ENCODE measurements around the gene SLX9. TPM values are rescaled to one million over a fixed set of nuclear protein-coding genes. Genes with fewer than 3 reads are reported as not detected.

The SLX9 gene
- total RNA-seq, 1 experiment from 2014 or later: 77.2 TPM

DNA sequence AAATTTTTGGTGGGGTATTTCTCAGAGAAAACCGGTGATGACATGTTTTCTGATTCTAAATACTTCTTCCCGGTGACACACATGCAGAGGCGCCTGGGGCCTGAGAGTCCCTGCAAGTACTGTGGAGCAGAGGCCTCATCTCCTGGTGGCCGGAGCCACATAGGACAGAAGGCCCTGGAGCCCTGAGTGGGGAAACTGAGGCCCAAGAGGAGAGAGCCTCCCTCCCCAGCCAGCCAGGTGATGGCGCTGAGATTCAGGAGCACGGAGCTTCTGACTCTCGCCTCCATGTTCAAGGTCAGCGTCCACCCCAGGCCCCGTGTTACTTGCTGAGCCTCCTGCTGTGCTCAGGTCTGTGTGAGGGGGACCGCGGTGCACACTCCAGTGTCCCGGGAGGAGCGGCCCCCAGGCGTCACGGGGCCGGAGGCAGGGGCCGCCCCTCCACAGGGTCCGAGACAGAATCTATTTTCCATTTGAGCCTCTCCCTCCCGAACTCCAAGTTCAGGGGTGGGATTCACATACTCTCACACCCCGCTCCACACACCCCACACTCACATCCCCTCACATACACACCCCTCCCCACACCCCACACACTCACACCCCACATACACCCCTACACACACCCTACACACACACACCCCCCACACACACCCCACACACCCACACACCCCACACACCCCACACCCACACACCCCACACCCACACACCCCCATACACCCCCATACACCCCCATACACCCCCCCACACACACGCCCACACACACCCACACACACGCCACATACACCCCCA, 43.8 kb downstream of the SLX9 start:
- DNase-seq (ENCODE audit: low spot score): no peak
- CTCF ChIA-PET: interaction anchor here (1.0 to 2.5 kb wide), 6 partner anchors 11 to 155 kb away, joined by 3 to 13 read pairs (median 5); no protein-coding TSS in a partner anchor

DNA sequence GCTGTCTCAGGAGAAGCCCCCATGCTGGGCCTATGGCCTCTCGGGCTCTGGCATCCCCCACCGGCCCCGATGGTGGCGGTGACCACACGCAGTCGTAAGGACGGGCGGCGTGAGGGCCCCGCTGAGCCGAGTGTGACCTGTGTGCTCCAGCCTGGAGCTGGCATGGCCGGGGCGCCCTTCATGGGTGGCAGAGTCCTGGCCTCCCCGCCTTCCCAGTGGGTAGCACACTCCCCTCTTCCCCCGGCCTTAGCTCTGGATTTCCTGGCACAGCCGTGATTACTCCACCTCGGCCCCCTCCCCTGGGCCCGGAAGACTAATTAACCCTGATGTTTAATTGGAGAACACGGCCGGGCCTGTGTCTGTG, 44.6 kb downstream of the SLX9 start:
- no peak for ATAC-seq
- no peaks in the 10 kb centered on the region for H3K27me3 Mint-ChIP-seq (ENCODE audit: low read depth)
- CTCF ChIA-PET: interaction anchor here (0.6 to 2.5 kb wide), 10 partner anchors 8 to 208 kb away, joined by 3 to 14 read pairs (median 8); no protein-coding TSS in a partner anchor
- no peaks in the 10 kb centered on the region for H3K4me1 Mint-ChIP-seq
- POLR2A ChIA-PET: interaction anchor here (1.2 kb wide), 1 partner anchor 10 kb away, joined by 4 read pairs; no protein-coding TSS in a partner anchor
- H3K4me3 Mint-ChIP-seq: no peak overlapping the region
- H3K9me3 Mint-ChIP-seq: no peaks in the 10 kb centered on the region
- H3K27ac Mint-ChIP-seq: no peak overlapping the region
- DNase-seq (ENCODE audit: low spot score): no peak
- H3K36me3 Mint-ChIP-seq: no peaks in the 10 kb centered on the region
- TF ChIP-seq JUN (CRISPR knock-in tag; IDR thresholded peaks at IDR 0.05) (no peak), ZNF263 (CRISPR knock-in tag; IDR thresholded peaks at IDR 0.05; ENCODE audit: low read depth) (no peak), FOXP1 (CRISPR knock-in tag; IDR thresholded peaks at IDR 0.05; ENCODE audit: borderline replicate concordance) (no peak), ZNF396 (CRISPR knock-in tag; IDR thresholded peaks at IDR 0.05; ENCODE audit: borderline replicate concordance) (no peak), ZNF416 (CRISPR knock-in tag; IDR thresholded peaks at IDR 0.05) (no peak), ESRRA (CRISPR knock-in tag; IDR thresholded peaks at IDR 0.05; ENCODE audit: borderline replicate concordance) (no peak), CREB1 (CRISPR knock-in tag; IDR thresholded peaks at IDR 0.05) (no peak), OVOL2 (CRISPR knock-in tag; IDR thresholded peaks at IDR 0.05; ENCODE audit: borderline replicate concordance) (no peak), EMX1 (CRISPR knock-in tag; IDR thresholded peaks at IDR 0.05) (no peak), IRF2 (CRISPR knock-in tag; IDR thresholded peaks at IDR 0.05; ENCODE audit: borderline replicate concordance, low read depth) (no peak)
- TF ChIP-seq, protein P1, sequence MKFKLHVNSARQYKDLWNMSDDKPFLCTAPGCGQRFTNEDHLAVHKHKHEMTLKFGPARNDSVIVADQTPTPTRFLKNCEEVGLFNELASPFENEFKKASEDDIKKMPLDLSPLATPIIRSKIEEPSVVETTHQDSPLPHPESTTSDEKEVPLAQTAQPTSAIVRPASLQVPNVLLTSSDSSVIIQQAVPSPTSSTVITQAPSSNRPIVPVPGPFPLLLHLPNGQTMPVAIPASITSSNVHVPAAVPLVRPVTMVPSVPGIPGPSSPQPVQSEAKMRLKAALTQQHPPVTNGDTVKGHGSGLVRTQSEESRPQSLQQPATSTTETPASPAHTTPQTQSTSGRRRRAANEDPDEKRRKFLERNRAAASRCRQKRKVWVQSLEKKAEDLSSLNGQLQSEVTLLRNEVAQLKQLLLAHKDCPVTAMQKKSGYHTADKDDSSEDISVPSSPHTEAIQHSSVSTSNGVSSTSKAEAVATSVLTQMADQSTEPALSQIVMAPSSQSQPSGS (CRISPR knock-in tag; IDR thresholded peaks at IDR 0.05; ENCODE audit: borderline replicate concordance, low read depth): no peak
- TF ChIP-seq, protein P2, sequence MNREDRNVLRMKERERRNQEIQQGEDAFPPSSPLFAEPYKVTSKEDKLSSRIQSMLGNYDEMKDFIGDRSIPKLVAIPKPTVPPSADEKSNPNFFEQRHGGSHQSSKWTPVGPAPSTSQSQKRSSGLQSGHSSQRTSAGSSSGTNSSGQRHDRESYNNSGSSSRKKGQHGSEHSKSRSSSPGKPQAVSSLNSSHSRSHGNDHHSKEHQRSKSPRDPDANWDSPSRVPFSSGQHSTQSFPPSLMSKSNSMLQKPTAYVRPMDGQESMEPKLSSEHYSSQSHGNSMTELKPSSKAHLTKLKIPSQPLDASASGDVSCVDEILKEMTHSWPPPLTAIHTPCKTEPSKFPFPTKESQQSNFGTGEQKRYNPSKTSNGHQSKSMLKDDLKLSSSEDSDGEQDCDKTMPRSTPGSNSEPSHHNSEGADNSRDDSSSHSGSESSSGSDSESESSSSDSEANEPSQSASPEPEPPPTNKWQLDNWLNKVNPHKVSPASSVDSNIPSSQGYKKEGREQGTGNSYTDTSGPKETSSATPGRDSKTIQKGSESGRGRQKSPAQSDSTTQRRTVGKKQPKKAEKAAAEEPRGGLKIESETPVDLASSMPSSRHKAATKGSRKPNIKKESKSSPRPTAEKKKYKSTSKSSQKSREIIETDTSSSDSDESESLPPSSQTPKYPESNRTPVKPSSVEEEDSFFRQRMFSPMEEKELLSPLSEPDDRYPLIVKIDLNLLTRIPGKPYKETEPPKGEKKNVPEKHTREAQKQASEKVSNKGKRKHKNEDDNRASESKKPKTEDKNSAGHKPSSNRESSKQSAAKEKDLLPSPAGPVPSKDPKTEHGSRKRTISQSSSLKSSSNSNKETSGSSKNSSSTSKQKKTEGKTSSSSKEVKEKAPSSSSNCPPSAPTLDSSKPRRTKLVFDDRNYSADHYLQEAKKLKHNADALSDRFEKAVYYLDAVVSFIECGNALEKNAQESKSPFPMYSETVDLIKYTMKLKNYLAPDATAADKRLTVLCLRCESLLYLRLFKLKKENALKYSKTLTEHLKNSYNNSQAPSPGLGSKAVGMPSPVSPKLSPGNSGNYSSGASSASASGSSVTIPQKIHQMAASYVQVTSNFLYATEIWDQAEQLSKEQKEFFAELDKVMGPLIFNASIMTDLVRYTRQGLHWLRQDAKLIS (CRISPR knock-in tag; IDR thresholded peaks at IDR 0.05; ENCODE audit: borderline replicate concordance): no peak

More for the DNA sequence above, 43.8 kb downstream of the SLX9 start:
- Mint-ChIP-seq H3K4me3 (no peak overlapping the region), H3K36me3 (no peaks in the 10 kb centered on the region), H3K27ac (no peak overlapping the region), H3K4me1 (no peaks in the 10 kb centered on the region), H3K9me3 (no peaks in the 10 kb centered on the region), H3K27me3 (ENCODE audit: low read depth) (no peaks in the 10 kb centered on the region)
- POLR2A ChIA-PET: no interaction called here
- ATAC-seq: no peak
- TF ChIP-seq, protein P3, sequence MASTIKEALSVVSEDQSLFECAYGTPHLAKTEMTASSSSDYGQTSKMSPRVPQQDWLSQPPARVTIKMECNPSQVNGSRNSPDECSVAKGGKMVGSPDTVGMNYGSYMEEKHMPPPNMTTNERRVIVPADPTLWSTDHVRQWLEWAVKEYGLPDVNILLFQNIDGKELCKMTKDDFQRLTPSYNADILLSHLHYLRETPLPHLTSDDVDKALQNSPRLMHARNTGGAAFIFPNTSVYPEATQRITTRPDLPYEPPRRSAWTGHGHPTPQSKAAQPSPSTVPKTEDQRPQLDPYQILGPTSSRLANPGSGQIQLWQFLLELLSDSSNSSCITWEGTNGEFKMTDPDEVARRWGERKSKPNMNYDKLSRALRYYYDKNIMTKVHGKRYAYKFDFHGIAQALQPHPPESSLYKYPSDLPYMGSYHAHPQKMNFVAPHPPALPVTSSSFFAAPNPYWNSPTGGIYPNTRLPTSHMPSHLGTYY (CRISPR knock-in tag; IDR thresholded peaks at IDR 0.05): no peak
- TF ChIP-seq GRHL2 (CRISPR knock-in tag; IDR thresholded peaks at IDR 0.05; ENCODE audit: insufficient replicate concordance, severe bottlenecking) (no peak), ZNF317 (CRISPR knock-in tag; IDR thresholded peaks at IDR 0.05; ENCODE audit: borderline replicate concordance, low read depth) (no peak), RELA (CRISPR knock-in tag; IDR thresholded peaks at IDR 0.05; ENCODE audit: borderline replicate concordance) (no peak), NFE2L1 (CRISPR knock-in tag; IDR thresholded peaks at IDR 0.05) (no peak)
- TF ChIP-seq, protein P4, sequence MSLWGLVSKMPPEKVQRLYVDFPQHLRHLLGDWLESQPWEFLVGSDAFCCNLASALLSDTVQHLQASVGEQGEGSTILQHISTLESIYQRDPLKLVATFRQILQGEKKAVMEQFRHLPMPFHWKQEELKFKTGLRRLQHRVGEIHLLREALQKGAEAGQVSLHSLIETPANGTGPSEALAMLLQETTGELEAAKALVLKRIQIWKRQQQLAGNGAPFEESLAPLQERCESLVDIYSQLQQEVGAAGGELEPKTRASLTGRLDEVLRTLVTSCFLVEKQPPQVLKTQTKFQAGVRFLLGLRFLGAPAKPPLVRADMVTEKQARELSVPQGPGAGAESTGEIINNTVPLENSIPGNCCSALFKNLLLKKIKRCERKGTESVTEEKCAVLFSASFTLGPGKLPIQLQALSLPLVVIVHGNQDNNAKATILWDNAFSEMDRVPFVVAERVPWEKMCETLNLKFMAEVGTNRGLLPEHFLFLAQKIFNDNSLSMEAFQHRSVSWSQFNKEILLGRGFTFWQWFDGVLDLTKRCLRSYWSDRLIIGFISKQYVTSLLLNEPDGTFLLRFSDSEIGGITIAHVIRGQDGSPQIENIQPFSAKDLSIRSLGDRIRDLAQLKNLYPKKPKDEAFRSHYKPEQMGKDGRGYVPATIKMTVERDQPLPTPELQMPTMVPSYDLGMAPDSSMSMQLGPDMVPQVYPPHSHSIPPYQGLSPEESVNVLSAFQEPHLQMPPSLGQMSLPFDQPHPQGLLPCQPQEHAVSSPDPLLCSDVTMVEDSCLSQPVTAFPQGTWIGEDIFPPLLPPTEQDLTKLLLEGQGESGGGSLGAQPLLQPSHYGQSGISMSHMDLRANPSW (CRISPR knock-in tag; conservative IDR thresholded peaks at IDR 0.05; ENCODE audit: low read depth): no peak
- TF ChIP-seq, protein P5, sequence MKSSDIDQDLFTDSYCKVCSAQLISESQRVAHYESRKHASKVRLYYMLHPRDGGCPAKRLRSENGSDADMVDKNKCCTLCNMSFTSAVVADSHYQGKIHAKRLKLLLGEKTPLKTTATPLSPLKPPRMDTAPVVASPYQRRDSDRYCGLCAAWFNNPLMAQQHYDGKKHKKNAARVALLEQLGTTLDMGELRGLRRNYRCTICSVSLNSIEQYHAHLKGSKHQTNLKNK (CRISPR knock-in tag; IDR thresholded peaks at IDR 0.05): no peak
- TF ChIP-seq, protein P6, sequence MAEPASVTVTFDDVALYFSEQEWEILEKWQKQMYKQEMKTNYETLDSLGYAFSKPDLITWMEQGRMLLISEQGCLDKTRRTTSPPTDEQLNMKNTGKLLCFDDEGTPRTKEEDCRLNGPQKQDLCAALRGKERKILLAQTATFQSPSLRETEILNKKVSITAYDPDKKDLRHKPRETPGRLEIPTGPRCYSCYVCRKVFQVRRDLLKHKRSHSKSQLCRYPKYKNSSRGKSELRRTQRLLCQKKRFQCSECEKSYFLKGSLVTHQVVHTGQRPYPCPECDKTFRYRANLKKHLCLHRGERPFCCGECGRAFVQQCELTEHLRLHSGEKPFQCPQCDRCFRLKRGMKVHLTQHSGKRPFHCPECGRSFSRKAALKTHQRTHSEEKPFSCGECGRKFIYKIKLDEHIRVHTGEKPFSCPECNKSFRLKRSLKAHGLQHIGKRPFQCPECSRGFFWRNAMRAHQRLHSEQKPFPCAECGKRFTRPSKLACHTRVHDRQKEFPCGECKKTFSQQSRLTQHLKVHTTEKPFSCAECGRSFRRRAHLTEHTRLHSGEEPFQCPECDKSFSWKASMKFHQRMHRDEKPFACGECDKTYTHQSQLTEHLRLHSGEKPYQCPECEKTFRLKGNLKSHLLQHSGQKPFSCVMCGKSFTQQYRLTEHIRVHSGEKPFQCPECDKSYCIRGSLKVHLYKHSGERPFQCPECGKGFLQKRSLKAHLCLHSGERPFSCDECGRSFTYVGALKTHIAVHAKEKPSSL (CRISPR knock-in tag; conservative IDR thresholded peaks at IDR 0.05): no peak
